Hepatocyte (in vitro differentiated cells): Measurements from ENCODE around the gene CD37.

Experiments used
- CTCF ChIP-seq: fragments of 200-600 bp; sonication (generic); IDR thresholded peaks from 2 replicates; pipeline ENCODE4 v1.5.1; 2016; ENCODE audit warnings: antibody characterized with exemption, mild to moderate bottlenecking; ENCODE audit not compliant: poor library complexity
- EZH2 ChIP-seq: fragments of 200-600 bp; sonication (generic); IDR thresholded peaks from 2 replicates; pipeline ENCODE4 v1.6.1; 2016; ENCODE audit warnings: antibody characterized with exemption, mild to moderate bottlenecking, borderline replicate concordance
- EZH2phosphoT487 ChIP-seq: fragments of 200-600 bp; sonication (generic); IDR thresholded peaks from one replicate; pipeline ENCODE4 v1.6.1; 2018; ENCODE audit warnings: antibody characterized with exemption, mild to moderate bottlenecking, low read depth, moderate library complexity; ENCODE audit not compliant: unreplicated experiment, severe bottlenecking

- TF ChIP-seq CTCF: no peak
- TF ChIP-seq EZH2: no peak
- no peak for TF ChIP-seq EZH2phosphoT487
These were observed 26.1 kb upstream of the CD37 start for GRCh38 chr19:49309087-49309486.
